CD14-positive monocyte (primary cell): ENCODE data around the gene GOLIM4. TPM values are rescaled to one million over a fixed set of nuclear protein-coding genes. Genes with fewer than 3 reads are reported as not detected.

Experiments
- DNase-seq, 3 donors: peaks; one replicate each; pipeline ENCODE4 v3.0.0-alpha.2; 2011 to 2022
- H2AFZ ChIP-seq: 2 replicates; pipeline ENCODE4 v1.6.0; 2012; ENCODE audit warnings: mild to moderate bottlenecking, low read depth, low read length, inconsistent platforms; ENCODE audit not compliant: insufficient read depth, poor library complexity, severe bottlenecking
- H3K27ac ChIP-seq, 2 donors: 1 replicate in 1 of 2; 2 replicates in 1 of 2; pipeline ENCODE4 v1.5.1; 2012 to 2013; ENCODE audit warnings: low read length in 2 of 2, control low read depth in 1 of 2, inconsistent platforms in 1 of 2, low read depth in 1 of 2, mild to moderate bottlenecking in 1 of 2
- H3K27me3 ChIP-seq, 2 donors: one replicate each; pipeline versions ENCODE4 v1.6.0 to v1.6.1; 2011 to 2013; ENCODE audit warnings: low read length in 2 of 2; ENCODE audit not compliant: control insufficient read depth in 2 of 2, insufficient read depth in 2 of 2
- H3K36me3 ChIP-seq, 2 donors: replicated peaks in 1 of 2; 1 replicate in 1 of 2; 2 replicates in 1 of 2; pipeline versions ENCODE4 v1.5.1 to v1.6.1; 2012 to 2013; ENCODE audit warnings: low read length in 2 of 2, control low read depth in 1 of 2, inconsistent platforms in 1 of 2, mild to moderate bottlenecking in 1 of 2; ENCODE audit not compliant: insufficient read depth in 2 of 2, control insufficient read depth in 1 of 2
- H3K4me1 ChIP-seq, 2 donors: 1 replicate in 1 of 2; 2 replicates in 1 of 2; pipeline versions ENCODE4 v1.5.1 to v1.6.1; 2012 to 2013; ENCODE audit warnings: low read length in 2 of 2, control low read depth in 1 of 2, inconsistent platforms in 1 of 2, mild to moderate bottlenecking in 1 of 2, moderate library complexity in 1 of 2; ENCODE audit not compliant: insufficient read depth in 2 of 2, control insufficient read depth in 1 of 2
- H3K4me2 ChIP-seq: replicated peaks from 2 replicates; pipeline ENCODE3; 2012; ENCODE audit warnings: low read length, moderate library complexity, mild to moderate bottlenecking; ENCODE audit not compliant: poor library complexity, severe bottlenecking; ENCODE audit errors: extremely low read depth
- H3K4me3 ChIP-seq, 3 experiments: fragments of 200-600 bp in 1 of 3; sonication (generic) in 1 of 3; replicated peaks in 1 of 3; 1 replicate in 2 of 3; 2 replicates in 1 of 3; pipeline ENCODE4 v1.5.1; 2011 to 2013; ENCODE audit warnings: low read length in 3 of 3, mild to moderate bottlenecking in 3 of 3, control low read depth in 2 of 3, low read depth in 2 of 3, inconsistent platforms in 1 of 3, moderate library complexity in 1 of 3
- H3K79me2 ChIP-seq: 2 replicates; pipeline ENCODE4 v1.6.0; 2012; ENCODE audit warnings: mild to moderate bottlenecking, control low read depth, inconsistent platforms, low read length, moderate library complexity; ENCODE audit not compliant: insufficient read depth
- H3K9ac ChIP-seq: 2 replicates; pipeline ENCODE4 v1.6.0; 2017; ENCODE audit warnings: low read length, mild to moderate bottlenecking; ENCODE audit not compliant: insufficient read depth, poor library complexity, severe bottlenecking
- H3K9me3 ChIP-seq, 2 donors: replicated peaks in 1 of 2; 1 replicate in 1 of 2; 2 replicates in 1 of 2; pipeline versions ENCODE4 v1.5.1 to v1.6.1; 2012 to 2013; ENCODE audit warnings: low read length in 2 of 2, control low read depth in 1 of 2; ENCODE audit not compliant: control insufficient read depth in 1 of 2, insufficient read depth in 1 of 2
- H4K20me1 ChIP-seq: 2 replicates; pipeline ENCODE4 v1.6.0; 2012; ENCODE audit warnings: mild to moderate bottlenecking, low read length, control low read depth, moderate library complexity; ENCODE audit not compliant: insufficient read depth
- H3K27ac Mint-ChIP-seq, 7 donors: one replicate each; pipeline ENCODE4 v1.8.0; 2020; ENCODE audit warnings: mild to moderate bottlenecking in 7 of 7, mixed read lengths in 7 of 7, moderate library complexity in 6 of 7, inconsistent platforms in 2 of 7
- H3K27me3 Mint-ChIP-seq, 3 donors: one replicate each; pipeline ENCODE4 v1.8.0; 2021 to 2022; ENCODE audit warnings: low read depth in 3 of 3, mild to moderate bottlenecking in 3 of 3, mixed read lengths in 3 of 3, moderate library complexity in 3 of 3, inconsistent platforms in 1 of 3
- H3K36me3 Mint-ChIP-seq, 2 donors: one replicate each; pipeline ENCODE4 v1.8.0; 2020; ENCODE audit warnings: mixed read lengths in 2 of 2, inconsistent platforms in 1 of 2, mild to moderate bottlenecking in 1 of 2
- H3K4me1 Mint-ChIP-seq: one replicate; pipeline ENCODE4 v1.8.0; 2020; ENCODE audit warnings: mild to moderate bottlenecking, mixed read lengths
- H3K4me3 Mint-ChIP-seq, 2 donors: one replicate each; pipeline ENCODE4 v1.8.0; 2020; ENCODE audit warnings: mild to moderate bottlenecking in 2 of 2, mixed read lengths in 2 of 2, moderate library complexity in 1 of 2
- H3K9me3 Mint-ChIP-seq, 7 donors: one replicate each; pipeline ENCODE4 v1.8.0; 2020 to 2022; ENCODE audit warnings: mixed read lengths in 7 of 7, mild to moderate bottlenecking in 6 of 7, moderate library complexity in 6 of 7, inconsistent platforms in 2 of 7
- CTCF ChIP-seq: fragments of 200-600 bp; IDR thresholded peaks from one replicate; pipeline ENCODE4 v1.8.0; 2022; ENCODE audit warnings: antibody characterized with exemption, mild to moderate bottlenecking
- WGBS: methylation state at CpG from one replicate; pipeline ENCODE4 v1.1.5; 2013; ENCODE audit warnings: missing lambda C conversion rate; ENCODE audit not compliant: insufficient coverage; 5-methylcytosine and 5-hydroxymethylcytosine counted together
- intact Hi-C, 2 donors: fragments of 100-400 bp; cut with micrococcal nuclease; formaldehyde crosslinking; loops; one replicate each; pipeline versions ENCODE4 v1.15.0 to v1.15.1; 2023
- polyA plus RNA-seq, 3 donors: library from polyadenylated mRNA; depleted of rRNA in 1 of 3; unstranded in 2 of 3; stranded (reverse) in 1 of 3; fragments of 300-500 nt in 2 of 3; fragments of >200 nt in 1 of 3; fragmentation: Illumina TruSeq in 2 of 3; gene quantifications; 1 replicate in 2 of 3; 2 replicates in 1 of 3; pipeline ENCODE4 v1.2.3, GENCODE V29; 2012 to 2021

The GOLIM4 gene
- polyA plus RNA-seq, 3 donors = 3.5 to 6.4 (median 5.8) TPM

DNA sequence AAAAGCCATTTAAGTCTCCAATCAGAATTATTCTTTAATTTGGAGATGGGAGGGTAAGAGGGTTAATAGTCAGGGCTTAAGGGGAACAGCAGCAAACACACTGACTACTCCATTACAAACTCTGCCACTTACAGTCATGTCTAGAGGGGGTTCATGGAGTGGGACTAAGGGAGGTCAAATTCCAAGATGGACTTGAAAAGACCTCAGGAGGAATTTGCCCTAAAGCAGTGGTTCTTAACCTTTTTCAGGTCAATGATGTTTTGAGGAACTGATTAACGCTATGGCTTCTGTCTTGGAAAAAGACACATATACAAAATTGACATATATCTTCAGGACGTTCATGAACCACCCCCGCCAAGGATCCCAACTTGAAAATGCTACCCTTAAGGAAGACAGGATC lies 13.9 kb downstream of the GOLIM4 start:
- no peak overlapping the region for H3K4me2 ChIP-seq
- peaks cover 18% of the 10 kb centered on the region for H3K4me1 Mint-ChIP-seq
- no peaks in the 10 kb centered on the region for H3K27me3 Mint-ChIP-seq
- no peaks in the 10 kb centered on the region for H3K27me3 ChIP-seq
- H3K79me2 ChIP-seq = peaks cover 29% of the 10 kb centered on the region
- peaks cover 3 to 4% of the 10 kb centered on the region in 2 donors for H3K36me3 Mint-ChIP-seq
- no peak for TF ChIP-seq CTCF
- no peaks in the 10 kb centered on the region for H3K4me1 ChIP-seq
- no peak overlapping the region for H3K4me3 ChIP-seq
- H3K27ac ChIP-seq = no peak overlapping the region
- H4K20me1 ChIP-seq = peaks cover 9% of the 10 kb centered on the region
- H3K9ac ChIP-seq = no peak overlapping the region
- no peak for DNase-seq
- no peak overlapping the region for H3K27ac Mint-ChIP-seq
- intact Hi-C loops = no loop called here
- no peak overlapping the region for H2AFZ ChIP-seq
- no peak overlapping the region for H3K4me3 Mint-ChIP-seq
- no peaks in the 10 kb centered on the region for H3K36me3 ChIP-seq
- no peaks in the 10 kb centered on the region for H3K9me3 ChIP-seq
- WGBS = no CpG with 5 or more reads among the region's 3 CpGs
- no peaks in the 10 kb centered on the region for H3K9me3 Mint-ChIP-seq

- H3K4me3 Mint-ChIP-seq = no peak overlapping the region
- H3K27me3 Mint-ChIP-seq = no peaks in the 10 kb centered on the region
- intact Hi-C loops = no loop called here
- Histone ChIP-seq H3K4me2 (no peak overlapping the region), H4K20me1 (peaks cover 3% of the 10 kb centered on the region), H3K9me3 (no peaks in the 10 kb centered on the region), H3K36me3 (no peaks in the 10 kb centered on the region), H3K4me3 (no peak overlapping the region), H3K9ac (no peak overlapping the region), H3K27me3 (no peaks in the 10 kb centered on the region), H3K79me2 (peaks cover 24% of the 10 kb centered on the region), H3K4me1 (no peaks in the 10 kb centered on the region), H3K27ac (no peak overlapping the region), H2AFZ (no peak overlapping the region)
- TF ChIP-seq CTCF = no peak
- H3K36me3 Mint-ChIP-seq = peaks cover 3 to 4% of the 10 kb centered on the region in 2 donors
- no peaks in the 10 kb centered on the region for H3K9me3 Mint-ChIP-seq
- no peak for DNase-seq
- 100% methylated on average over 1 of the region's 2 CpGs for WGBS
- H3K4me1 Mint-ChIP-seq = peaks cover 18% of the 10 kb centered on the region
- H3K27ac Mint-ChIP-seq = peak overlapping the region in 1 of 7 donors; percentile 50
Observed at GRCh38 chr3:168081171-168081771, 14.5 kb downstream of the GOLIM4 start.
